Posterior cingulate gyrus (tissue), 11 donors: ENCODE data around the gene UTP20.

Experiments
- DNase-seq, 10 donors: peaks; one replicate each; pipeline versions ENCODE4 v3.0.0 to v3.0.0-alpha.2; 2020 to 2021; ENCODE audit warnings: mixed read lengths in 3 of 10
- intact Hi-C: fragments of 100-400 bp; cut with DNase I; formaldehyde crosslinking; loops from one replicate; pipeline ENCODE4 v1.15.1; 2023

Gene UTP20

GRCh38 chr12:101424620-101425019 is 144.7 kb downstream of the UTP20 start:
- no peak for DNase-seq
- intact Hi-C loops = no loop called here

GRCh38 chr12:101430456-101430855 is 150.6 kb downstream of the UTP20 start:
- DNase-seq = no peak
- intact Hi-C loops = no loop called here

- DNase-seq = no peak
- intact Hi-C loops = no loop called here
Measured at GRCh38 chr12:101436136-101436535, 156.2 kb downstream of the UTP20 start.
